NCI-H1092 treated with DMSO at 0.1 percent for 48 hours (cell line): ENCODE measurements around the gene AMOTL1.
"Not testable (repeated sequence)": the region's sequence is repeated elsewhere in the genome, so short reads cannot be mapped to it uniquely, and the experiment has no call there.

Source experiments
- DNase-seq: peaks from one replicate; lab custom pipeline; 2025; lab: John Stamatoyannopoulos, UW

The AMOTL1 gene

DNA sequence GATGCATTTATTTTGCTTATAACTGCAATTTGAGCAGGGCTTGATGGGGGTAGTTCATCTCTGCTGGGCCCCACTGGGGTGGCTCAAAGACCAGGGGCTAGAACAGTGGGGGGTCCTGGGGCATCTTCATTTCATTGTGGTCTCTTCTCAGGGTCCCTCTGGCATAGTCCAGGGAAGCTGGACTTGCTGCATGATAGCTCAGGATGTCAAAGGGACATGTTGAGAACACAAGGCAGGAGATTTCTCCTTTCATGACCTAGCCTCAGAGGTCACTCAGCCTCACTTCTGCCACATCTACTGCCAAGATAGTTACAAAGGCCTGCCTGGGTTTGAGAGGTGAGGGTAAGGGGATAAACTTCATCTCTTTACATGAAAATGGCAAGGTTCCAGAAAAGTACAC, 115.7 kb downstream of the AMOTL1 start:
- DNase-seq = no peak

DNA sequence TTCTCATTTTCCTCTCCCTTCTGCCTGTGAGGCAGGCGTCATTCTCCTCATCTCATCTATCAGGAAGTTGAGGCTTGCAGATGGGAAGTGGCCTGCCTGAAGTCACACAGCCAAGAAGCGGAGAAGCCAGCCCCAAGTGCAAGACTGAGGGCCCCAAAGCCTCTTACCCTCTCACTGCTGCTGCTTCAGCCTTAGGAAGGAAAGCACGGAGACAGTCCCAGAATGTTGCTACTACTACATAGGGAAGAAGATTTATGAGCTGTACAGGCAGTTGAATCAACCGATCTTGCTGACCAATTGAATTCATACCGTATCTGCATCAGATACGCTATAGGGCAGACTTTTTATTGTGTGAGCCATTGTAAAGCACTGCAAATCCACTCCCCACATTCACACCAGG, 116.2 kb downstream of the AMOTL1 start:
- DNase-seq = no peak

DNA sequence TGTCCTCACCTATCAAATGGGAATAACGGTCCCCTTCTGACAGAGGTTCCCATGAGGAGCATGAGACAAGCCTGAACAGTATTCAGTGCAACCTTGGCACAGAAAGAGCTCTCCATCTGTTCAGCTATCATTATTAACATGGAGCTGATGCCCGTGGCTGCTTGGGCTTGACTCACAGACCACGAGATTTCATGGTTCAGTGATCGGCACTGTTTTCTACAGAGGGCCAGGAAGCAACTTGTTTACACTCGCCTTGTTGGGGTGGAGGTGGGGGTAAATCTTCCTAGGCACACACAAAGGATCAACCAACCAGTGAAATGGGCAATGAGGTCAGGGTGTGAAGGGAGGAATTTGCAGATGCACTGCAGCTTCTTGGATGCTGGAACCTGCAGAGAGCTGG, 117.0 kb downstream of the AMOTL1 start:
- DNase-seq = no peak

DNA sequence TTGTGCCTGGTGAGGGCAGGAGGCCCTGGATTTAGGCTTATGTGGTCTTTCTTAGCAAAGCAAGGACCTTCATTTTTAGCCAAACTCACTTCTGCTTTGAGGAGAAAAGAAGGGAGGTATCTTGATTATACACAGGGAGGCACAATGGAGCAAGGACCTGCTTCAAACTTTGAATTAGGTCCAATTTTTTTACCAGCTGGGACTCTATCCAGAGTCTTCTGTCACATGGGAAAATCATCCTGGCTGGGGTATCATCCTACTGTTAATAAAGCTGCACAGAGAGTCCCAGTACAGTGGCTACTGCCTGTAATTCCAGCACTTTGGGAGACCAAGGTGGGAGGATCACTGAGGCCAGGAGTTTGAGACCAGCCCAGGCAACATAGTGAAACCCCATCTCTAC, 117.4 kb downstream of the AMOTL1 start:
- no peak for DNase-seq

DNA sequence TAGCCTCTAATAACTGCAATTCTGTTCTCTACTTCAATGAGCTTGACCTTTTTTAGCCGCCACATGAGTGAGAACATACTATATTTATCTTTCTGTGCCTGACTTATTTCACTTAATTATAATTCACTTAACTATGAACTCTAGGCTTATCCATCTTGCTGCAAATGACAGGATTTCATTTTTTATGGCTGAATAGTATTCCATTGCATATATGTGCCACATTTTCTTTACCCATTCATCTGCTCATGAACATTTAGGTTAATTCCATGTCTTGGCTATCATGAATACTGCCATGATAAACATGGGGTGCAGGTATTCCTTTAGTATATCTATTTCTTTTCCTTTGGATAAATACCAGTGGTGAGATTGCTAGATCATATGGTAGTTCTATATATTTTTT, 120.0 kb downstream of the AMOTL1 start:
- DNase-seq = no peak

DNA sequence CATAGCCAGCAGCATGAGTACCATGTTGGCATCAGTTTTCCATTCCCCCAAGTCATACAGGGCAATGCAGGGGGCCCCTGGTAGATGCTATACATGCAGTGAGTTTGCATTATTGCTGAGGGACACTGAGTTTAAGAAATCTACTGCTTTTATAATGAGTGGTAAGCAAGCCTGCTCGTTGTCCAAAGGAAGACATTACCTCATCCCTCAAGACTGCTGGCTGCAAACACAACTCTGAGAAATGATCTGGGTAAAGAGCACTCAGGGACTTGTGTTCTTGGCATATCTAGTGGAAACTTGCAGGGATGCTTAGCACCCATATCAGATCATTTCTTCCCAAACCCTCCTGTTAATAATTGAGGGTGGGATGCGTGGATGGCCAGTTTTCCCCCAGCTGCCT, 127.3 kb downstream of the AMOTL1 start:
- DNase-seq = no peak

DNA sequence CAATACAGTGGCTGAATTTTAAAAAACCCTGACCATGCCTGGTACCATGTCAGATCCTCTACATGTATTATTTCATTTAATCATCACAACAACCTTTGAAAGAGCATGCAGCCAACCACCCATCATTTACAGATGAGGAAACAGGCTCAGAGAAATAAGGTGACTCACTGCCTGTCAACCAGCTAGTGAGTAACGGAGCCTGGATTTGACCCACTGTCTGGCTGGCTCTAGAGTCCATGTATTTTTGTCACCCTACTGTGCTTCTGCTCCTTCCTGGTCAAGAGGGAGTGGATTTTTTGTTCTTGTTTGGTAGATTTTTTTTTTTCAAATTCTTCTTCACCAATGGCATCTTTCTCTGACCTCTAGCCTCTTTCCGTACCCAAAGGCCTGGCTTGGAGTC, 127.8 kb downstream of the AMOTL1 start:
- DNase-seq = no peak

DNA sequence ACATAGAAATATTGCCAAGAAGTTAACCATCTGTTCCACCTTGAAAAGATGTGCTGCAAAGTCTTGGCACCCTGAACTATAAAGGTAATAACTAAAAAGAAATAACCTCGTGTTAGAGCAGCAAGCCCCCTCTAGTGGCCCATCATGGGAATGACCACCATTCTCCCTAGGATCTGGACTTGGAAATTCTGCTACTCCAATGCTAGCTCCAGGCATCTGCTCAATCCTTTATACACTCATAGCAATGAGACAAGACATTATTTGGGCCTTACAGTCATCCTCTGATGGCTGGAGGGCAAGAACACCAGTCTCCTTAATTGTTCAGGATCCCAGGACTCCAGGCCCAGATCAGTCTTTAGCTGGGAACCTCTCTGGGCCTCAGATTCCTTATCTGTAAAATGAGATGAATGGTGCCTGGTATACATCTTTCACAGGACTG, 129.2 kb downstream of the AMOTL1 start:
- peak; percentile 61 for DNase-seq

DNA sequence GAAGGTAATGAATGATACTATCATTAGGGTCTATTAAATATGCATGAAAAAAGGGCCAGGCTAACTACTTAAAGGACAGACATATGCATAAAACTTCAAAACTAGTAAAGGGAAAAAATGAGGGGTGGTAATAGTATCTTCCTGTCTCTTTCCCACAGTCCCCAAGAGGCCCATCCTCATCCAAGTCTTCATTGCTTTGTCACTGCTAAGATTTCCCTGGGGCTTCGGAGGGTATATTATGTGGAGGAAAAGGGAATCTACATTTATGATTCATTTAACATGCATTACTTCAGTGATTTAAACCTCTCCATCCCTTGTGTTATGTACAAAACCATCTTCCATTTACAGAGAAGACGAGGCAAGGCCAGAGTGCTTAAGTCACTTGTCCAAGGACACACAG, 139.1 kb downstream of the AMOTL1 start:
- no peak for DNase-seq

DNA sequence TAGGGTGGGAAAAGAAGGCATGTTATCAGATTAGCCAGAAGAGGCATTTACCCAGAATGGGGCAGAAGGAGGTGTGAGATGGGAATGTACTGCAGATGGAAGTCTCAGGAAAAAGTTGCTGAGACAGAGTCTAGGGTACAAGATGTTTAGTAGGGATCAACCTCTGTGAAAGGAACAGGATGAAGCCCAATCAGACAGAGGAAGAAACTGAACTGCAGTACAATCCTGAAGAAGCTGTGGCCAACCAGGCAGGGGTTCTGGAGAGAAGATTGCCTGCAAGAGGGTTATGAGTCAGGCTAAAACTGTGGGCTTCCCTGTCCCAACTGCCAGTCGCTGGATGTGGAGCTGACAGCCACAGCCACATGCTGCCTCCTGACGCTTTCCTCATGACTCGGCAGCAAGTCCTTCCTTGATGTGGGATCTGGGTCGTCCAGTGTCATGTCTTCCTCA, 141.2 kb downstream of the AMOTL1 start:
- no peak for DNase-seq

DNA sequence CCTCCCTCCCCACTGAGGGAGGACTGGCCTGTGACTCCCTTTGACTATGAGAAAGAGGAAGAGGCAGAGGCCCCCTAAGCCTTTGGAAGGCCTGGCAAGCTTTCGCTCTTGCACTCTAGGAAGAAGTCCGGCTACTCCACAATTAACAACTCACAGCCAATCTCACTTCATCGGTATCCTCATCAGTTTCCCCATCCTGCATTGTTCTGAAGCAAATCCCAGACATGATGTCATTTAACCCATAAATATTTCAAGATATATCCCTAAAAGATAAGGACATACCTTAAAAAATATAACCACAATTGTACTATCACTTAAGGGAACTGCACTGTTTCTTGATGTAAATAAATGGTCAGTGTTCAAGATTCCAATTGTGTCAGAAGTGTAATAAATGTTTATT, 142.1 kb downstream of the AMOTL1 start:
- DNase-seq = no peak

DNA sequence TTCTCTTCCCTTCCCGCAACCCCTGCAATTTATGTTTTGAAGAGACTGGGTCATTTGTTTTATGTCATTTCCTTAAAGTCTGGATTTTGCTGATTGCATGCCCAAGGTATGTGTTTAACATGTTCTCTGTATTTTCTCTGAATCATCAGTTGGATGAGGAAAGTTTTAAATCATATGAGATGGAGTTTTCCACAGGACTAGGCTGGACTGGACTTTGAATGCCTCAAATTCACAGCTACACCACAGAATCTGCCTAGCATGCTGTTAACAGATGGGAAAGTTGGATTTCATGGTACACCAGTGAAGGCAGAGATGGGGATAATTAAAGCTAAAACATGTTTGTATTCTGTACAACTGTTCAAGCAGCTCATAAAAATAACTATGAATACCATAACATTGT, 142.6 kb downstream of the AMOTL1 start:
- no peak for DNase-seq

DNA sequence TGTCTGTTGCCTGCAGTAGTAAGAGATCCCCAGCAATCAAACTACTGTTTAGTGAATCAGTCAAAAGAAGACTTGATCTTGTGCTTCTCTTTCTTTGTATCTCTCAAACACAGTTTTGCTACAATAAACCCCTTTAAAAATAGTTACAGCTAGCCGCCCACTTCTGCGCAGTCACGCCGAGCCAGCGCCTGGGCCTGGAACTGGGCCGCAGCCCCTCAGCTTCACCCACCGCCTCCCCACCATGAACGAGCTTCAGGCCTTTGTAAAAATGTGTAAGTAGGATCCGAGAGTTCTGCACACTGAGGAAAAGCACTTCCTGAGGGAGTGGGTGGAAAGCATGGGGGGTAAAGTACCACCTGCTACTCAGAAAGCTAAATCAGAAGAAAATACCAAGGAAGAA, 144.7 kb downstream of the AMOTL1 start:
- DNase-seq = no peak

DNA sequence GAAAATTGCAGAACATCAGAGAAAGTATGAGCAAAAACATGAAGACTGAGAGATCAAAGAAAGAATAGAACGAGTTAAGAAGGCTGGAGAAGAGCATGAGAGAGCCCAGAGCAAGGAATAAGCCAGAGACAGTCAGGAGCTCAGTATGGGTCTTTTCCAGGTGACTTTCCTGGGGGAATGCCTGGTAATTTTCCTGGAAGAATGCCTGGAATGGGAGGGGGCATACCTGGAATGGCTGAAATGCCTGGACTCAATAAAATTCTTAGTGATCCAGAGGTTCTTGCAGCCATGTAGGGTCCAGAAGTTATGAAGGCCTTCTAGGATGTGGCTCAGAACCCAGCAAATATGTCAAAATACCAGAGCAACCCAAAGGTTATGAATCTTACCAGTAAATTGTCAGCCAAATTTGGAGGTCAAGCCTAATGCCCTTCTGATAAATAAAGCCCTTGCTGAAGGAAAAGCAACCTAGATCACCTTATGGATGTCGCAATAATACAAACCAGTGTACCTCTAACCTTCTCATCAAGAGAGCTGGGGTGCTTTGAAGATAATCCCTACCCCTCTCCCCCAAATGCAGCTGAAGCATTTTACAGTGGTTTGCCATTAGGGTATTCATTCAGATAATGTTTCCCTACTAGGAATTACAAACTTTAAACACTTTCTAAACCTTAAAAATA, 145.7 kb downstream of the AMOTL1 start:
- not testable (repeated sequence) for DNase-seq

DNA sequence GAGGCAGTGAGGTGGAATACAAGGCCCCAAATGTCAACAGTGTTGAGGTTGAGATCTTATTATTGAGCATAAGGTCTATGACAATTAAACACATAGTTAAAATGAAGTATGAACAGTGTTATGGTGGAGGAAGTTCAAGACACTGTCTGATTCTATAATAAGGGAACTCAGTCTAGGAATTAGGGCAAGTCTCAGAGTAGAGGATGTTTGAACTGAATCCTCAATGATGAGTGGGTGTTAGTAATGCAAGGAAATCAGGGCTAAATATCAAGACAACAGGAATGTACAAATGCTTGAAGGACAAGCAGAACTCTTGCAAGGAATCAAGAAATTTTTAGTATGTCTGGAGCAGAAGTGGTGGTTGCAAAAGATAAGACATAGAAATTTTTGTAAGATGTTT, 152.2 kb downstream of the AMOTL1 start:
- DNase-seq = no peak

DNA sequence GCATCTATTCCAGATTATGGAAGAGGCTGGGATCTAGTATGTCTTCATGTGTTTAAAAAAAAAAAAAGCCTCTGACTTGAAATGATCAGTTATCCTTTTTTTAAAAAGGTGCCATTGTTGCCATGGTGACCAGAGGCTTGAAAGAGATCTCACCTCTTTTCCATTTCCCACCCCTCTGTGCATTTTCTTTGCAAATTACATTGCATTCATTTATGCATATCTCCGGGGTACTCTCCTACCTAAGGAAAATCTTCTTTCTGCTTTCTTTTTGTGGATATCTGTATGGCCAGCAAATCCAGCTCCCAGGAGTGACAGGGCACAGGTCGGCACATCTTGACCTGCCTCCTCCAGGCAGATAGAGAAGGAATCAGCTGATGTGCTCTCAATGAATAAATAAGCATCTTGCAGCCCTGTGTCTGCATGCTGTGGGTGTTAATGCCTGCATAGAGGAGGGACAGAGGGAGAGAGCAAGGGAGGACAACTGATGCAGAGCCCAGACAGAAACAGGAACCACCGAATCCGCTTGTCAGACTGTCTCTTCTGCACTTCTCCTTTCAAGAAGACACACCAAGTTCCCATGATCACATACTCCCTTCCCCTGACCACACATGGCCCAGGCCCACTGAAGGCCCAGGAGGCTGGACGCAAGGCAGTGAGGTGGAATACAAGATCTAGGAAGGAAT, 154.3 kb downstream of the AMOTL1 start:
- no peak for DNase-seq

DNA sequence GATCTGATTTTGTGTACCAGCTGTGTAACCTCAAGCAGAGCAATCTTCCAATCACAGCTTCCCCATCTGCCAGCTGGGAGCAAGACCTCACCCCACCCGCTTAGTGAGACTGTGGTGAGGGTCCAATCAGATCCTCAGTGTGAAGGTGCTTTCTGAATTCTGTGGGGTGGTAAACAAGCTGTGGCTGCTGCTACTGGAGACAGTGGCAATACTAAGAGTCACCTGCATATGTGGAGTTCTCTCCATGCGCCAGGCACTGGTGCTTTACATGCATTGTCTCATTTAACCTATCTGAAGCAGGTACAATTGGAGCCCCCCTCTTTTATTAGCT, 154.8 kb downstream of the AMOTL1 start:
- no peak for DNase-seq

DNA sequence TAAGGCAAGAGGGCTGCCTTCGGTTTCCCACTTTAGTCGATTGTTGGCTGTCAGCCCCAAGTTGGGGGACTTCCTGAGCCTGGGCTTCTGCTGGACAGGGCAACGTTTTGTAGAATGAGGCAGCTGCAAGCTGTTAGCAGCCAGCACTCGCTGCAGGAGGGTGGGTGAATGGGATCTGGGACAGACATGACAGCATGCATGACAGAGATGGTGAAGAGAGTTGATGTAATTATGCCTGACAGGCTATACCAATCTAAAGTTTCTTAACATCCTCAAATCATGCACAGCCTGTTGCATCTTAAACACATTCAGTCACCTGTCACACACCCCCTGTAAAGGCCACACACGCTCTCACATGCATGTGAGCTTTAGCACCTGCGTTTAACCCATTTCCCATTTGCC, 156.0 kb downstream of the AMOTL1 start:
- no peak for DNase-seq

DNA sequence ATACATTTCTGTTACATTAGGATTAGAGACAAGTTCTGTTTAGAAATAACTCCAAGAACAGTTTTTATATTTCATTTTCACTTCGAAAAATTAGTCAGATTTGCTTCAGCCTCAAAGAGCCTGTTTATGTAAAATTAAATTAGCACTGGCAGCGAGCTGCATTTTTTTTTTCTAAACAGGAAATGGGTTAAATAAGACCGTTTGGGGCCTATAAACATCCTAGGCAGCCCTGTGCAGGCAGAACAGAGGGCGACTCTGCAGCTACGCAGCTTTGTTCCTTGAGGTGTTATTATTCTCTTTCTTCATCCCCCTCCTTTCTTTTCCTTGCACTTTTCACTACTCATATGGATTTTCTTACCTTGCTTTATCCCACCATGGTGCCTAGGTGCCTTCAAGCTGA, 156.5 kb downstream of the AMOTL1 start:
- DNase-seq = no peak

DNA sequence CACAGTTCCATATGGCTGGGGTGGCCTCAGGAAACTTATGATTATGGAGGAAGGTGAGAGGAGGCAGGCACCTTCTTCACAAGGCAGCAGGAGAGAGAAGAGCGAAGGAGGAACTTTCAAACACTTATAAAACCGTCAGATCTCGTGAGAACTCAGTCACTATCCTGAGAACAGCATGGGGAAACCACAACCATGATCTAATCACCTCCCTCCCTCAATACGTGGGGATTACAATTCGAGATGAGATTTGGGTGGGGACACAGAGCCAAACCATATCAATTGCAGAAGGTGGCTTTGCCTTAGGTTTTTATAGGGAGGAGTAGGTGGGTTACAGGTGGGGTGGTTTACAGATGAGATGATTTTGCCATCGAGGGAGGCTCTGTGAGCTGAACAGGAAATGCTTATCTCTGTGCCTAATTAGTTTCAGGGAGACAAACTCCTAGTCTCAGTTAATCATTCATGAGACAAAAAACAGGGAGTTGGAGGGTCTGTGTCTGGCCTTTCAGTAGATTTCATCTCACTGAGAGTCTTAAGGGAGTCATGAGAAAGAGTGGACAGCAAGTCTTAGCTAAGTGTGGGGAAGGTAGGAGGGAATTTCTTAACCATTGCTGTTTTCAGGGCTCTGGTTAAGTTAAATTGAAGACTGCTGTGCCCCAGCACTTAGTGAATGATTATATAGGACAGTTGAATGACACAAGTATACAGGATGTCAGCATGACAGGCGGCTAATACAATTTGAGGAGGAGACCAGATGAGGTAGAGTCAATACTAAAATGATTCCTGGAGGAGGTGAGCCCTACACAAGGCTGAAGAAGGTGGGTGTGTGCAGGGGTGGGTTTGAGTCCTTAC, 157.5 kb downstream of the AMOTL1 start:
- no peak for DNase-seq

DNA sequence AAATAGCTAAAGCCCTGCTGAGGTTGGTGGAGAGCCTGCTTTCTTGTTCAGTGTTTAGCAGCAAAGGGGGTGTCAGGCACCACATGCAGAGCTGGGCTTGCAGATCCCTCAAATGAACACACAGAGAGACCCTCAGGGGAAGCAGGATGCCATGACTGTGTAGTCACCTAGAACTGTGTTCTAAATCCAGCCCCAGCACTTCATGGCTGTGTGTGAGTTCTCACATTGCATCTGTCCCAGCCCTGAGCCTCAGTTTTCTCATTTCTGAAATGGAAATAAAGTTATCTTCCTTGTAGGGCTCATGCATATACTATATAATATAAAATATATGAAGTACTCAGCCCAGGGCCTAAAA, 158.1 kb downstream of the AMOTL1 start:
- no peak for DNase-seq
